Activated CD8-positive, alpha-beta memory T cell treated with anti-CD3 and anti-CD28 coated beads, Interleukin-2, amount 50 U/mL, for 1 hour (primary cell): Measurements from ENCODE around the gene R3HDM1.
"Not testable (repeated sequence)": the region's sequence is repeated elsewhere in the genome, so short reads cannot be mapped to it uniquely, and the experiment has no call there.

Source experiments
- DNase-seq: peaks from one replicate; pipeline ENCODE4 v3.0.0-alpha.2; 2020; ENCODE audit errors: extremely low read depth

R3HDM1 gene

GRCh38 chr2:135570884-135571283 is 39.6 kb downstream of the R3HDM1 start:
- DNase-seq = no peak

GRCh38 chr2:135573620-135574019 is 42.3 kb downstream of the R3HDM1 start:
- DNase-seq = no peak

- no peak for DNase-seq
Measured at GRCh38 chr2:135581282-135581681, 50.0 kb downstream of the R3HDM1 start.

- no peak for DNase-seq
Measured at GRCh38 chr2:135582383-135582782, 51.1 kb downstream of the R3HDM1 start.

- DNase-seq = no peak
Measured at GRCh38 chr2:135585586-135585985, 54.3 kb downstream of the R3HDM1 start.

GRCh38 chr2:135586148-135586547 is 54.9 kb downstream of the R3HDM1 start:
- no peak for DNase-seq

GRCh38 chr2:135587958-135588357 is 56.7 kb downstream of the R3HDM1 start:
- no peak for DNase-seq

- no peak for DNase-seq
Measured at GRCh38 chr2:135590619-135591260, 59.5 kb downstream of the R3HDM1 start.

GRCh38 chr2:135600915-135601314 is 69.6 kb downstream of the R3HDM1 start:
- no peak for DNase-seq

- DNase-seq = no peak
Measured at GRCh38 chr2:135603543-135603942, 72.3 kb downstream of the R3HDM1 start.

- DNase-seq = no peak
Measured at GRCh38 chr2:135607561-135607960, 76.3 kb downstream of the R3HDM1 start.

GRCh38 chr2:135612319-135612718 is 81.0 kb downstream of the R3HDM1 start:
- DNase-seq = no peak

GRCh38 chr2:135615404-135615803 is 84.1 kb downstream of the R3HDM1 start:
- DNase-seq = no peak

- no peak for DNase-seq
Measured at GRCh38 chr2:135617501-135618015, 86.3 kb downstream of the R3HDM1 start.

GRCh38 chr2:135620198-135620597 is 88.9 kb downstream of the R3HDM1 start:
- no peak for DNase-seq

GRCh38 chr2:135629520-135629919 is 98.2 kb downstream of the R3HDM1 start:
- no peak for DNase-seq

GRCh38 chr2:135630034-135630433 is 98.8 kb downstream of the R3HDM1 start:
- DNase-seq = not testable (repeated sequence)

- DNase-seq = no peak
Measured at GRCh38 chr2:135630488-135630887, 99.2 kb downstream of the R3HDM1 start.

GRCh38 chr2:135633582-135633981 is 102.3 kb downstream of the R3HDM1 start:
- DNase-seq = no peak

GRCh38 chr2:135635212-135635835 is 104.0 kb downstream of the R3HDM1 start:
- no peak for DNase-seq

GRCh38 chr2:135636982-135637381 is 105.7 kb downstream of the R3HDM1 start:
- no peak for DNase-seq

GRCh38 chr2:135637456-135638087 is 106.3 kb downstream of the R3HDM1 start:
- no peak for DNase-seq

- DNase-seq = no peak
Measured at GRCh38 chr2:135638825-135639224, 107.5 kb downstream of the R3HDM1 start.
